Stimulated activated CD8-positive, alpha-beta memory T cell treated with anti-CD3 and anti-CD28 coated beads, Interleukin-15, amount 100 ng/mL, for 1 hour (primary cell): ENCODE measurements around the gene LPP.

ENCODE experiments used
- DNase-seq: peaks from one replicate; pipeline ENCODE4 v3.0.0-alpha.2; 2020; ENCODE audit warnings: low read depth

Gene LPP

DNA sequence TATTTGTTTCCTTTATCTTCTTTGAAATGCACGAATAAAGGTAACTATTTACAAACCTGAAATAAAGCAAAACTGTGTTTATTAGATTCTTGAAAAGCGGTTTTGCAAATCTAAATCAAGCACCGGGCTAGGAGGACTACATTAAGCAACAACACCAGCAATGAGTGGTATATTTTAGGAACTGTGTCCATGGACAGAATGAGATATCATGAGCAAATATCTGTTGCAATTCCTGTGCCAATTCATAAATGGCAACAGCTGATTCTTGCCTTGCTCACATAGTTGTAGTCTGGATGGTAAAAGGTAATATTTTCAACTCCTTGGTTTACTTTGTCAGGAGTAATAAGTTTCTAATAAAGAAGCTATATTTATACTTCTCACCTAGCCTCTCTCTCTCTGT lies 403.3 kb downstream of the LPP start:
- DNase-seq: no peak

DNA sequence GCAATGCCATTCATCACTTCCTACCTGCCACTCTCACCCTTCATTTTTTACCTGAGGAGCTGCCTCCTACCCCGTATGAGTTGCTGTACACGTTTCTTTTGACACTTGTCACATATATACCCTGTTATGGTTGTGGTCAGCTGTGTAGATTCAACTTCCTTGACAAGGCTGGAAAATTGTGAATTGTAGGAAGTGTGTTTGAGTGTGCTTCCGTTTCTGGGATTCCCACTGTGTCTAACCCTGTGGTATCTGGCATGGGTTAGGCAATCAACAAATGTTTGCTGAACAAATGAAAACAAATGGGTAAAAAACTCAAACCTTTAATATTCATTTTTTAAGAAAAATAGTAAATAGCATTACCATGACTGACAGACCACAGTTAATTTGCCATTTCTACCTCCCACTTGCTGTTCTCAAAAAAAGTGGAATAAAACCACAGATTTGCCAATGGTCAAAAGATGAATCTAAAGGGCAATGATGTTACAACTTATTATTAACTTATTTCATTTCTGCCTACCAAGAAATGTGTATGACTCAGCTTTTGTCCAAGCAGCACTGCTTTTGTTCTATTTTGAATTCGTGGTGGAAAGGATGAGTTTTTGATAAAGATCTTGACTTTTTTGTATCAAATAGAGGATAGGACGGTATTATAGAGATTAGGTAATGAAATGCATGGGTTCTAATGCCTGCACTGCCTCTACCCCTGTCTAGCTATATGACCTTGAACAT lies 404.6 kb downstream of the LPP start:
- DNase-seq: no peak

DNA sequence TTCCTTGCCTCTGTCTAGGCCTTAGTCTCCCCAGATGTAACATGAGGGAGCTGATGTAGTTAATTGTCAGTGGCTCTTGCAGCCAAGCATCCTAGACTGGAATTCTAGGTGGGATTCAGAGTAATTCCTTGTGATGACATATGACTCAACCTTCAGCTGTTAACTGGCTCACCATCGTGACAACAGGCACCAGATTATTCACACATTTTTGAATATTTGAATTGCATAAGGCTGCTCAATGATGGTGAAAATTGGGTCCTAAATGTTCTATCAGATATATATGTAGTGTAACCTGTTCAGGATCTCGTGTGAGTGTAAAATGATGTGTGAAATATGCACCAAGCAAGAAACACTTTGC lies 405.1 kb downstream of the LPP start:
- DNase-seq: no peak

DNA sequence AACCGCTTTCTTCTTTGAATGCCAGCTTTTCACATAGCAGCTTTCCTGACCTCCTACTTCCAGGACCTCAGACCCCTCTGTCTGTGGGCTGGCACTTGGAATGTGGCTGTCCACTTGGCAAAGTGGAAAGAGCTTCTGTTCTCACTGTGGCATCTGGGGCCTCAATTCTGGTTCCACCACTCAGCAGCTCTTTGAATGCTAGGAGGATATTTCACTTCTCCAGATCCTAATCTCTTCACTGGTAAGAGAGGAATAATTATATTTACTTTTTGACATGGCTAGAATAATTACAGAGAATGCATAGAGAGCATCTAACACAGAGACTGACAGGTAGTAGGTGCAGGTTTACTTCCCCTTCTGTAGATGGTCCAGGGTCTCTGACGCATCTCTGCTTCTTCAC lies 405.9 kb downstream of the LPP start:
- DNase-seq: no peak

DNA sequence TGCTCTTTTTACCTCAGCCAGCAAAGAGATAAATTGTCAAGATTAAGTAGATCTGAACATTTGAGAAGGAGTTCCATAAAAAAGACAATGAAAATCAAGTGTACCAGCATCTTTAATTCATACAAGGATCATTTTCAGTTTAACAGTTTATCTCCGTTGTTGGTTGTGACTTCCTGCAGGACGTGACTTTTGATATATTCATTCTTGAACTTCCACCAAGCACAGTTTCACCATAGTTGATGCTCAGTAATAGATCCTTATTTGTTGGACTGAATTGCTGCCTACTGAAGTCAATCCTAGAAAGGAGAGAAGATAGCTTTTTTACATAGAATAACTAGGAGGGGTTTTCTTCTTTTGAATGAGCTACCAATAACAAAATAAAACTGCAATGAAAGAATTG lies 408.2 kb downstream of the LPP start:
- no peak for DNase-seq

DNA sequence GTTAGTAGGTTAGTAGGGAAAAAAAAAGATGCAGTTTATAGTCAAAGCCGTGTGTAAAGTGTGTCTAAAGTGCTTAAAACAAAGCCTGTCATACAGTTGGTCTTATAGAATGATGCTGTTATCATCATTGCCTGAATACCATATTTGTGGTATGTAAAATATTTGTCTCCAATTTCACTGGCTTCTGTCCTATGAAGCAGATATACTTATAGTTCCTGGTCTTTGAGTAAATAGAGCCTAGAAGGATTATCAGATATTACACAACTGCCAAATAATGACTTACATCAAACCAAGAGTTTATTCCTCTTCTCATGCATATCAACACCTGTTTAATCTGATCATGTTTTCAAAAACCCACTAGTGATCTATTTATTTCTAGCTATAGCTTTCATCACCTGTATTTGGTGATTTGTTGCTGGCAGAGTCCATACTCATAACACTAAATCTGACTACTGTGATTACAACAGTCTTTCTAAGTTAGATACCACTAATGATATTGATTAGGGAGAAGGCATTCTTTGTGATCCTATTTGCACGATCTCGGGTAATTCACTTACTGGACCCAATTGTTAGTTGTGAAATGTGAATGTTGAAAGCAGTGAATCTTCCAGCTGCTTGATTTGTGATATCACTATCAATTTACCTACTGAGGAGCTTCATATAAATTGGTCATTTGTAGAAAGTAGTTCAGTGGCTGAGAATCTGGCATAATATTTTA lies 413.7 kb downstream of the LPP start:
- no peak for DNase-seq

DNA sequence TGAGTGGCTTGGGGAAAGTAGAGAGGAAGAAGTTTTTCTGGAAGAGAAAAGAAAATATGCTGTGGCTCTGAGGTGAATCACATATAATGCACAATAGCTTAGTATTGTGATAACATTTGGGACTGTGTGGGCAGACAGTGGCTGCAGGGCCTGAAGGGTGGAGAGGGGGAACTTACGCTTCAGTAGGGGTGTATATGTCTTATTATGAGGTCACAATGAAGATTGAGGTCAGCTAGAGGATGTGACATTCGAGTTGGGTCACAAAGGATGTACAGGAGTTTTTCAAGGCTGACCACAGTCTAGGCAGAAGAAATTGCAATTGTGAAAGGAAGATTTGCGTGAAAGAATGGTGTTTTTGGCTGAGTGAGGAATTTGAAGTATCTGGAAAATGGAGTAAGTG lies 414.8 kb downstream of the LPP start:
- no peak for DNase-seq

DNA sequence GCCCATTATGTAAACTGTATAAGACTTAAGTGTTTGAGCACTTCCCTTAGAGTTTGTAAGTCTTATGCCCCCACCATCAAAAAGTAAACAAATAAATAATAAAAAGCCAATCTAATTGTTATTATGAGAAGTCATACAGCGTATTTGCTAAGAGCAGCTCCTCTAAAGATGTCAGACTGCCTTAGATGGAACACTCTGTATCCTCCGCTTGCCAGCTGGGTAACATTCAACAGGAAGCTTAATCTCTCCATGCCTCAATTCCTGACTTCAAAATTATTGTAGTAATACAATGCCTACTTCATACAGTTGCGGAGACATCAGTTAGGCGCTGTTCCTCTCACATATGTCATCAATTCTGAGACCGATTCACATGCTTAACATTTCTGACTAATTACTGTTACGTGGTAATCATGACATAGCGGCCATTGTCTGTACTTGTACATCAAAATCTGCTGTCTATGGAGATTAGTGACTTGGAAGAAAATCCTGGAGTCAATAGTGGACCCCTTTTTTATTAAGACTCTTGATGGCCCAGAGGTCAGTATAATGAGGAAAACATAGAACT lies 417.7 kb downstream of the LPP start:
- DNase-seq: no peak

DNA sequence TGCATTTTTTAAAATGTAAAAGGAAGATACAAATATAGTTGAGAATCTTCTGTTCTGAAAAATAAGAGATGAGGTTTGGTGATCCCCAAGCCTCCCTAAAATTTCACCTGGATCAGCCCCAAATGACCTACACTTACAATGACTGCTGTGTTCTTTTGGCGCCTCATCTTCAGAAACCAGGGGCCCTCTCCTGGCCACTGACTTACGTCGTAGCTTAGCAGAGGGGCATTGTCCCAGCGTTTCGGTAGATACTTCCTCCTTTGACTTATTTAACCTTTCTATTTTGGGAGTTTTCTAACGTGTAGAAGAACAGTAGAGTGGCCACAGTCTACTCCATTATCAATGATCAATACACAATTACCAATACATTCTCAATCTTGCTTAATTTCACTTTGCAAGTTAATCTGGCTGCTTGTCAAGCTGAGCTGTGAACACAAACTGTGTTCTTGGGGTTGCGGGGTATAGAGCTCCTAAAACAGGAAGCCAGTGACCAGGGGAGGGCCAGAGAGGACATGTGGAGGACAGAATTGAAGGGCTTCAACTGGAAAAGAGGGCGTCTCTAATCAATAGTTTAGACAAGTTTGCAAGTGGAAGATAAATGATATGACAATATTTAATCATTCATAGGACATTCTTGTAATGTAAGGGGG lies 419.5 kb downstream of the LPP start:
- no peak for DNase-seq

DNA sequence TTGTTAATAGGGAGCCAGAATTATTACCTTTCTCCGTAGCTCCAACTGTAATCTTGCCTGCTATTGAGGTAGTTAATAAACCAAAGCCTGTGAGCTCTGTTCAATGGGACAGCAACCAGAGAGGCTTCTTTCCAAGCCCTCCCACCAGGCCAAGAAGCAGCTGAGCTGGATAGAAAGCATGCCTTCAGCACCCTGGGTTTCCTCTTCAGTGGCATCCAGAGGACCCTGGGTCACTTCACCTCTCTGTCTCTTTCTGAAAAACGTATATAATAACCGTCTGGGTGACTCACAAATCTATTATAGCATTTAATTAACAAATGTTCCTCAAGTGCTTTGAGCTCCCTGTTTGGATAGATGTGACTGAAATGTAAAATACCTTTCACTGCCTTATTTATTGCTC lies 420.0 kb downstream of the LPP start:
- no peak for DNase-seq

DNA sequence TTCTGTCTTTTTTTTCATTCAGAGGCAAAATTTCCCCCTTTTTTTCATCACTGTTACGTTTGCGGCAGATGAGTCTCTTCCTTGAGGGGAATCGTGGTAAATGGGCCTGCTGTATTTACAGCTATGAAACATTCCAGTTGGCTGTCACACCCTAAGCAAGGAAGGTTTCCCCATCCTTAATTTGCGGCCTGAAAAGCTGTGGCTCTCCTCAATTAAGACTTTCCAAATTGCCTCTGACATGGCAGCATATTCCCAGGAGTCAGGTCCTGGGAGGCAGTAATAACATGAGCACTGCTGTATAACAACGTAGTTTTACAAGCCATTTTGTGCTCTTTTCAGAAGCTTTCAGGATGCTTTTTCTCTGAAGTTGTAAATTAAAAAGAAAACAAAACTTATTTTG lies 420.9 kb downstream of the LPP start:
- no peak for DNase-seq

DNA sequence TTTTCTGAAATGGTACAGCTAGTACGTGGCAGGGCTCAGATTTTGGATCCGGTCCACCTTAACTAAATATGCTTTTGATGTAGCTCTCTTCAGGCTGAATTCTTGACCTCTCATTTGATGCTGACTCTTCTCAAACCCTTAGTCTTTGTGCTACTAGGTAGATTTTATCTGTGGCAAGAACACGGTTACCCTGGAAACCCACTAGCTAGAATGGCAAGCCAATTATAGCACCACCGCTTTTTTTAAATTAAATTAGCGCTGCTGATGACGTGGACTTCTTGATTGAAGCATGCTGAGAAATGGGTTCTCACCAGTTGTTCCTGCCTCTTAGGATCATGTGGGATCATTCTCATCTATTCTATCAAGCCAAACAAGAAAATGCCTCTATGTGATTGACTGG lies 421.5 kb downstream of the LPP start:
- DNase-seq: no peak

DNA sequence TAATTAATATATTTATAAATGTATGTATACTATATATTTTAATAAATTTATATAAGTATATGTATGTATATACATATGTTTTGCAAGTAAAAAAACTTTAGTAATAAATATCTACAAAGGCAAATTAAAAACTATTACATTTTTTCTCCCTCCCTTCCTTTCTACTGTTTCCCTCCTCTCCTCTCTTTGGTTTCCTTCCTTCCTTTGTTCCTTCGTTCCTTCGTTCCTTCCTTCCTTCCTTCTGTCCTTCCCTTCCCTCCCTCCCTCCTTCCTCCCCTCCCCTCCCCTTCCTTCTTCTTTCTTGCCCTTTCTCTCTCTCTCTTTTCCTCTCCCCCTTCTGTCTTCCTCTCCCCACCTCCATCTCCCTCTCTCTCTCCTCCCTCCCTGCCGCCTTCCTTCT lies 423.6 kb downstream of the LPP start:
- no peak for DNase-seq

DNA sequence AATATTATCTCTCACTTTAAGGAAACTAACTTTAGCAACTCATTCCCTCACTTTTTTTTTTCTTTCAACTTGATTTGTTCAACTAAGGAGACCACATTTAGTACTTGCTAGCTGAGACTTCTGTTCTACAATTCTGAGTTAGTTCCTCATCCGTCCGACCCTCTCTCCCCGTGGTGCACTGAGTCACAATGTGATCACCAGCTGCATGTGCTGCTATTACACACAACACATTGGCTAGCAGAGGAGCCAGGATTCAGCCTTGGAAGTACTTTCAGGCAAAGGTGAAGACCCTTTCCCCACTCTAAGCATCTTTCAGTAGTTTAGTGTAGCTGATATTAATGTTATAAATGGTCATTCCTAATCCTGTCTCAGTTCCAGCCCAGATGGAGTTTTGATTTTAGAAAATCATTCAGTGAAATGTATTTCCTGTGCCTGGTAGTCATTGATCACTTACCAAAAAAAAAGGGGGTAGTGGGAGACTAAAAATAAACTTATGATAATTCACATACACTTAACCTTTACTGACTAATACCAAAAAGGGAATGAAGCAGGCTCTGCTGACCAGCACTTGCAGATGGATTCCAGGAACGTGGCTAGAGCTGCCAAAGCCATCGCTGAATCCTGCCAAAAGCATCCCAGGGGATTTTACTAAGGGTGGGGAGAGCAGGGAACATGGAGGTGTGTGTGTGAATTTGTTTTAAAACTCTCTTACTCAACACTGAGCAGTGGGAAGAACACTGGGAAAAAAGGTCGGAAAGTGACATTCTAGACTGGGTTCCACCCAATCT lies 424.8 kb downstream of the LPP start:
- no peak for DNase-seq

DNA sequence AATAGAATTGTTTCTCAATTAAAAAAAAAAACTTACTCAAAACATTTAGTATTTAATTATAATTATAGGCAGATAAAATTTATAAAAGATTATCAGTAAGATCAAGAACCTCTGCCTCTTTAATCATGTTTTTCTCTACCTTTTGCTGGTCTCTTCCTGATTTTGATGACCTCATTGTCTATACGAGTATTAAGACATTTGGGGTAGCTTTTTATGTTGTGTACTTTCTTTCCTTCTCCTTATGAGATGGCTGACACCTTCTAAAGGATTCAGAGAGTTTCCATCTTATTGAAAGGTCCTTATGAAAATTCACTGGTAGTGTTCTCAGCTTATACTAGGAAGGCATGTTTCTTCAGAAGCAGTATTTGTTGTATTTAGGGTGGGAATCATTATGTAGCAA lies 426.3 kb downstream of the LPP start:
- no peak for DNase-seq

DNA sequence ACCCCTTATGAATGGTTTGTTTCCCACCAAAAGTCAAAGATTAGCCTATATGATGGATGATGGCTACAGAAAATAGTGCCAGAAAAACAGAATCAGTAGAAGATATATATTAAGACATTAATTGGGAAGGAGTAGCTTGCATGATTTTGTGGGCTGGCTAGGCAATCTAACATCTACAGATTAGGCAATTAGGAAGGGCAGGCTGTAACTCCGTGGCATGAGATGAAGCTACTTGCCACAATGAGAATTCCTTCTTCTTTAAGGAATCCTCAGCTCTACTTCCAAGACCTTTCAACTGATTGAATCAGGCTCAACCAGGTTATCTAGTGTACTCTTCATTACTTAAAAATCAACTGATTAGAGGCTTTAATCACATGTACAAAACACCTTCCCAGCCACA lies 426.7 kb downstream of the LPP start:
- no peak for DNase-seq

DNA sequence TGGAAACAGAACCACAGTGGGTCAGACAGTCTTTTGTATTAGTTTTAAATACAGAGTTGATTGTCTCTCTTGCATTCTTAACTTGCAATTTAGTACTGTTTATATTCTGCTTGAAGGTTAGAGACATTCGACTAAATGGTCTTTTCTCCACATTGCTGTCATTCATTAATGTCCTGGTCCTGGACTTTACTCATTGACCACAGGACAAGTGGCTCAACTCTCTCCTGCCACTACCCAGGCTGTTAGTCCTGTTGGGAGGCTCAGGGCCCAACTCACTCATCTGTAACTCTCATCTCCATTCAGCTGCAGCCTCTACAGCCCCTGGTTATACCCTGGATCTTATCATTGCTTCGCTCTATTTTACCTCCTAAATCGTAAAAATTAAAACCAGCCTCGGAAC lies 427.4 kb downstream of the LPP start:
- no peak for DNase-seq

DNA sequence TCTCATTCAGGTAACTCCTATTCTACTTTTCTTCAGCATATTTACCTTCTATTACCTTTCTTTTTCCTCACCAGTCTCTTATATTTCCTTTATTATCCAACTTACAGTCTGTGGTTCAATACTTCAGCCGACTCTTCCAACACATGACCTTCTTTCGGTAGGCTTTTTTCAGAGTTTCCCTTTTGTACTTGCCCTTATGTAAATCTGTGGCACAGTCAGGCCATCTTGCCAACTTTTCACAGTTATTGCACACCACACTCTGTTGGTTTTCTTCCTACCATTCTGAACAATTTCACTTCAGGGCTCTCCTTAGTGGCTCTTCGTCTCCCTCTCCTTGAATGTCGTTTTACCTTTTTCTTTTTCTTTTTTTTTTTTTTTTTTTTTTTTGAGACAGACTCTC lies 427.8 kb downstream of the LPP start:
- DNase-seq: no peak

DNA sequence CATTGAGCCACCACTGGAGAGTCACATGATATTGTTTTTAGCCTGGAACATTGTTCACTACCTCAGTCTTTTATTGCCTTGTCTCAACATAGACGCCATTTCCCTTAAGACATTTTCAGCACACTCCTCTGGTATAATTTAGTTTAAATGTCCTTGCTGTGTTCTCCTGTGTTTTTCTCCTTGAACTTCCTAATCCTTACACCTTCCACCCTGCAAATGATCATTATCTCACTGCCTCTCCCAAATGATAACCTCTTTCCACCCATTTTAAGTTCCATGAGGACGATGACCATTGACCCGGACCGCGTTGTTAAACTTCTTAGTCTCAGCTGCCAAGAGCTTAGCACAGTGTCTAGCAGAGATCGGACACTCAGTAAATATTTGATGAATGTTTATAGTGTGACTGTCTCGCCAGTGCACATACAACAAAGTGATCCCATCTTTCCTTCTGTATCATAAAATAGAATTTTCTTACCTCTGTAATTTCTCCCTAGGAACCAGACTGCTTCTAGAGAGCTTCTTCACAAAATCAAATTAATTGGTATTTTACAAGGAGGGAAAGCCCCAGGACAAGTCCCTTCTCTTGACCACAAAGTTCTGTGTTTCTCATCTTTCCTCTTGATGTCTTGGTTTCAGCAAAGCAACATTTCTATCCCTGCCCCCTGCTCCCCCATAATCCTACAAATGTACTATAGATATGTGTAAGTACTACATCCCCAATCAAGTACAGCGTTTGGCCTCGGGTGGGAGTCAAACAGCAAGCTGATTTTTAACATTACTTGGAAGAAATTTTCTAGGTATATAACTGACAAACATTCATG lies 429.6 kb downstream of the LPP start:
- no peak for DNase-seq

DNA sequence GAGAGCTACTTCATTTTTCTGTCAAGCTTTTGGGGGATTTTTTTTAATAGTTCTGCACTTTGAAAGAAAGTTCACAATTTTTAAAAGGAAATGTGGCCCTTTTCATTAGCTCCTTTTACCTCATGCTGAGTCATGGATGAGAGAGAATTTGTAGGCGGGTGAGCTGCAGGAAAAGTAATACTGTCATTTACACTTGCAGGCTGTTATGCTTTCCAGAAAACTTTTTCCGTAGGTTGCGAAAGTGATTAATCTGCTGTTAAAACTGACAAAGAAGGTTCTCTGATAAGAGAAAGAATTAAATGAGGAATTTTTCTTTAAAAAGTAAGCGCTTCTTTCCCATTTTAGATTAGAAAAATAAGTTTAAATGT lies 430.2 kb downstream of the LPP start:
- DNase-seq: no peak

DNA sequence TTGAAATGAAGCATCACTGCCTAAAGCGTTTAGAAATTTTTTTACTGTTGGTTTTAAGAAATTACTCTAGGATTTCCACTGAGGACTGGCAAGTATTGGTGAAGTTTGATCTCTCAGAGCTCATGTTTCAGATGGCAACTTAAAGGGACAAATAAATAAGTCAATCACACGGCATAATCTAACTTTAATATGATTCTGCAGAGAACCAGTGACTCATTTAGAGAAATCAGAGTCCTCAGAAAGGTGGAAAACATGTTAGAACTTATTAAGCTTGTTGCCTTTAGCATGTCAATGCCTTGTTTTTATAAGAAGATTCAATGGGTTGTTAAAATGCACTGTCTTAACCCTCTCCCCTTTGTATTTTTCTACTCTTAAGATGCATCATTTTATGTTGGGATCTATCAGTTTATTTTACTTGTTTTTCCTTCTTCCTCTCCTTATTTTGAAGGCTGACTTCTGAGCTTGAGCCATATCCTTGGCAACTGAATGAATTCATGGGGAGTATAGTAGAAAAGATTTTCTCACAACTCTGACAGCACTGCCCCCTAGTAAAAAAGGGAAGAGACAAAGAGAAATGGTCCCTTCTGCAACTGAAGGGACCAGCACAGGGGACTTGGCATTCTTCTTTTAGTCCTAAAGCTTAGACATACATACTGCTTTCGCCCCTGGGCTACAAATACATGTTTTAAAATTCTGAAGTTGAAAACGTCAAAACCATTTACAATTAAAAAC lies 431.2 kb downstream of the LPP start:
- no peak for DNase-seq
